GM12874 (cell line): ENCODE results near the gene COG8.

Source experiments
- CTCF ChIP-seq: IDR thresholded peaks from 2 replicates; pipeline ENCODE4 v1.5.1; 2011; ENCODE audit warnings: low read depth, mild to moderate bottlenecking, control low read depth, low read length, moderate library complexity; ENCODE audit not compliant: insufficient read depth

The COG8 gene

GRCh38 chr16:69376393-69377059, 37.2 kb upstream of the COG8 start:
- no peak for TF ChIP-seq CTCF

GRCh38 chr16:69373019-69373418, 33.7 kb upstream of the COG8 start:
- TF ChIP-seq CTCF: no peak

- TF ChIP-seq CTCF: no peak
These were observed 32.2 kb upstream of the COG8 start for GRCh38 chr16:69371564-69371963.

- no peak for TF ChIP-seq CTCF
These were observed 29.5 kb upstream of the COG8 start for GRCh38 chr16:69368866-69369265.

- TF ChIP-seq CTCF: no peak
These were observed 28.6 kb upstream of the COG8 start for GRCh38 chr16:69367980-69368379.

GRCh38 chr16:69366431-69366830, 27.1 kb upstream of the COG8 start:
- no peak for TF ChIP-seq CTCF

GRCh38 chr16:69365901-69366300, 26.5 kb upstream of the COG8 start:
- no peak for TF ChIP-seq CTCF
